Stimulated activated CD8-positive, alpha-beta memory T cell treated with anti-CD3 and anti-CD28 coated beads, Interleukin-4, amount 100 ng/mL, for 24 hours (primary cell): ENCODE results near the gene JCAD.

Experiments
- DNase-seq: peaks from one replicate; pipeline ENCODE4 v3.0.0-alpha.2; 2020; ENCODE audit warnings: low read depth

The JCAD gene

GRCh38 chr10:30046476-30046875 lies 12.9 kb downstream of the JCAD start:
- no peak for DNase-seq

- no peak for DNase-seq
Observed at GRCh38 chr10:30045961-30046360, 13.4 kb downstream of the JCAD start.

GRCh38 chr10:30043476-30044270 lies 15.7 kb downstream of the JCAD start:
- no peak for DNase-seq

GRCh38 chr10:30042820-30043219 lies 16.6 kb downstream of the JCAD start:
- DNase-seq, result no peak

GRCh38 chr10:30041196-30042105 lies 17.9 kb downstream of the JCAD start:
- no peak for DNase-seq

GRCh38 chr10:30040597-30040996 lies 18.8 kb downstream of the JCAD start:
- no peak for DNase-seq

GRCh38 chr10:30039988-30040387 lies 19.4 kb downstream of the JCAD start:
- no peak for DNase-seq

GRCh38 chr10:30039567-30039966 lies 19.8 kb downstream of the JCAD start:
- DNase-seq, result no peak

- no peak for DNase-seq
Observed at GRCh38 chr10:30038781-30039536, 20.4 kb downstream of the JCAD start.

GRCh38 chr10:30037620-30038336 lies 21.6 kb downstream of the JCAD start:
- DNase-seq, result no peak

- DNase-seq, result no peak
Observed at GRCh38 chr10:30036811-30037210, 22.6 kb downstream of the JCAD start.

GRCh38 chr10:30036341-30036740 lies 23.0 kb downstream of the JCAD start:
- no peak for DNase-seq

GRCh38 chr10:30034433-30035137 lies 24.8 kb downstream of the JCAD start:
- no peak for DNase-seq

- no peak for DNase-seq
Observed at GRCh38 chr10:30032125-30032524, 27.3 kb downstream of the JCAD start.

GRCh38 chr10:30029872-30030256 lies 29.5 kb downstream of the JCAD start:
- DNase-seq, result no peak

GRCh38 chr10:30029164-30029871 lies 30.1 kb downstream of the JCAD start:
- no peak for DNase-seq

GRCh38 chr10:30028738-30029030 lies 30.7 kb downstream of the JCAD start:
- DNase-seq, result no peak

- no peak for DNase-seq
Observed at GRCh38 chr10:30028006-30028737, 31.2 kb downstream of the JCAD start.

GRCh38 chr10:30027057-30028005 lies 32.1 kb downstream of the JCAD start:
- peak; percentile 78 for DNase-seq
